GM18519 (cell line): ENCODE data around the gene CASZ1.

Experiments
- ATAC-seq: cut with Tn5 transposase; IDR thresholded peaks from one replicate; pipeline ENCODE4 v1.9.1; 2021; ENCODE audit warnings: mild to moderate bottlenecking, moderate library complexity; ENCODE audit not compliant: unreplicated experiment, low FRiP score

Gene CASZ1

GRCh38 chr1:10644307-10645128 lies 151.9 kb downstream of the CASZ1 start:
- ATAC-seq = no peak

- ATAC-seq = no peak
Observed at GRCh38 chr1:10643607-10644306, 152.7 kb downstream of the CASZ1 start.

GRCh38 chr1:10642403-10643080 lies 153.9 kb downstream of the CASZ1 start:
- ATAC-seq = no peak

- ATAC-seq = no peak
Observed at GRCh38 chr1:10641976-10642375, 154.5 kb downstream of the CASZ1 start.

- ATAC-seq = no peak
Observed at GRCh38 chr1:10640843-10641553, 155.4 kb downstream of the CASZ1 start.

- ATAC-seq = no peak
Observed at GRCh38 chr1:10639775-10640578, 156.5 kb downstream of the CASZ1 start.

- ATAC-seq = no peak
Observed at GRCh38 chr1:10639011-10639774, 157.3 kb downstream of the CASZ1 start.

- no peak for ATAC-seq
Observed at GRCh38 chr1:10638559-10639005, 157.9 kb downstream of the CASZ1 start.

GRCh38 chr1:10637834-10638558 lies 158.4 kb downstream of the CASZ1 start:
- ATAC-seq = no peak

GRCh38 chr1:10637400-10637799 lies 159.0 kb downstream of the CASZ1 start:
- ATAC-seq = no peak

GRCh38 chr1:10635992-10636391 lies 160.5 kb downstream of the CASZ1 start:
- no peak for ATAC-seq

GRCh38 chr1:10635085-10635896 lies 161.2 kb downstream of the CASZ1 start:
- no peak for ATAC-seq

- no peak for ATAC-seq
Observed at GRCh38 chr1:10634428-10635084, 161.9 kb downstream of the CASZ1 start.

- no peak for ATAC-seq
Observed at GRCh38 chr1:10634075-10634427, 162.4 kb downstream of the CASZ1 start.

- no peak for ATAC-seq
Observed at GRCh38 chr1:10633416-10633815, 163.0 kb downstream of the CASZ1 start.

GRCh38 chr1:10632691-10633090 lies 163.8 kb downstream of the CASZ1 start:
- ATAC-seq = no peak
